ENCODE data around the gene CD244. TPM values are rescaled to one million over a fixed set of nuclear protein-coding genes. Genes with fewer than 3 reads are reported as not detected.

Gene CD244
- total and polyA plus RNA-seq, 2 experiments from 2014 or later = 0.47 to 1.2 TPM

DNA sequence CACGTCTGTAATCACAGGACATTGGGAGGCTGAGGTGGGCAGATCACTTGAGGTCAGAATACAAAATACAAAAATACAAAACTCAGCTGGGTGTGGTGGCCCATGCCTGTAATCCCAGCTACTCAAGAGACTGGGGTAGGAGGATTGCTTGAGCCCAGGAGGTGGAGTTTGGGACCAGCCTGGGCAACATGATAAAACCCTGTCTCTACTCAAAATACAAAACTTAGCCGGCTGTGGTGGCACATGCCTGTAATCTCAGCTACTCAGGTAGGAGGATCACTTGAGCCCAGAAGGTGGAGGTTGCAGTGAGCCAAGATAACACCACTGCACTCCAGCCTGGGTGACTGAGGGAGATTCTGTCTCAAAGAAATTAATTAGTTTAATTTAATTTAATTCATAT, 28.8 kb upstream of the CD244 start:
- no peak overlapping the region for H3K4me3 ChIP-seq
- no peak for TF ChIP-seq EZH2phosphoT487 (IDR thresholded peaks at IDR 0.05; ENCODE audit: low read depth, severe bottlenecking, unreplicated experiment)
- TF ChIP-seq, protein P1, sequence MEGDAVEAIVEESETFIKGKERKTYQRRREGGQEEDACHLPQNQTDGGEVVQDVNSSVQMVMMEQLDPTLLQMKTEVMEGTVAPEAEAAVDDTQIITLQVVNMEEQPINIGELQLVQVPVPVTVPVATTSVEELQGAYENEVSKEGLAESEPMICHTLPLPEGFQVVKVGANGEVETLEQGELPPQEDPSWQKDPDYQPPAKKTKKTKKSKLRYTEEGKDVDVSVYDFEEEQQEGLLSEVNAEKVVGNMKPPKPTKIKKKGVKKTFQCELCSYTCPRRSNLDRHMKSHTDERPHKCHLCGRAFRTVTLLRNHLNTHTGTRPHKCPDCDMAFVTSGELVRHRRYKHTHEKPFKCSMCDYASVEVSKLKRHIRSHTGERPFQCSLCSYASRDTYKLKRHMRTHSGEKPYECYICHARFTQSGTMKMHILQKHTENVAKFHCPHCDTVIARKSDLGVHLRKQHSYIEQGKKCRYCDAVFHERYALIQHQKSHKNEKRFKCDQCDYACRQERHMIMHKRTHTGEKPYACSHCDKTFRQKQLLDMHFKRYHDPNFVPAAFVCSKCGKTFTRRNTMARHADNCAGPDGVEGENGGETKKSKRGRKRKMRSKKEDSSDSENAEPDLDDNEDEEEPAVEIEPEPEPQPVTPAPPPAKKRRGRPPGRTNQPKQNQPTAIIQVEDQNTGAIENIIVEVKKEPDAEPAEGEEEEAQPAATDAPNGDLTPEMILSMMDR (IDR thresholded peaks at IDR 0.05; ENCODE audit: poor library complexity) = no peak
- no peaks in the 10 kb centered on the region for H3K9me3 ChIP-seq (ENCODE audit: low read depth)
- H2AFZ ChIP-seq = no peak overlapping the region
- no peaks in the 10 kb centered on the region for H3K79me2 ChIP-seq
- DNase-seq (ENCODE audit: low spot score) = no peak
- no peak overlapping the region for H3K4me2 ChIP-seq
- no peaks in the 10 kb centered on the region for H3K36me3 ChIP-seq (replicated peaks; ENCODE audit: insufficient read depth, low read depth)
- H3K4me1 ChIP-seq (ENCODE audit: insufficient read depth) = no peaks in the 10 kb centered on the region
- no peak overlapping the region for H3K27ac ChIP-seq
- WGBS (ENCODE audit: low lambda C conversion rate, missing lambda C conversion rate) = 67% methylated on average over 2 of the region's 2 CpGs
- H3K27me3 ChIP-seq = no peaks in the 10 kb centered on the region
- no peaks in the 10 kb centered on the region for H4K20me1 ChIP-seq (ENCODE audit: insufficient read depth, poor library complexity, severe bottlenecking)
- no peaks in the 10 kb centered on the region for H3K9me2 ChIP-seq (replicated peaks; ENCODE audit: insufficient read depth)

DNA sequence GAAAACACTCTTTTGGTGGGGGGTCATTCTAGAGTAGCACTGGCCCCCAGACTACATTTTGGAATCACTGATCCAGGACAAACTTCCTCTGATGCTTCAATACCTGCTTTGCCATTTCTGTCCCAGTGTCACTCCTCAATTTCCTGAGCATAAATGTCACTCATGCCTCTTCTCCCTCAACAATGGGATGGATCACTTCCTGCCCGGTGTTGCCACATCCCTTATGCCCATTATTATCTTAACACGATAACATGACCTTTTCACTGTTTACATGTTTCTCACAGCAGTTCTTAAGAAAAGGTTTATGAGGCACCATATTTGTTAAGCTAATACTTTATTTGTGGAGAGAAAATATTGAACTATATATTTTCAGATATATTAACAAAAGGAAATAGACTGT, 26.2 kb upstream of the CD244 start:
- TF ChIP-seq EZH2phosphoT487 (IDR thresholded peaks at IDR 0.05; ENCODE audit: low read depth, severe bottlenecking, unreplicated experiment) (no peak), EZH2 (IDR thresholded peaks at IDR 0.05; ENCODE audit: borderline replicate concordance) (no peak)
- TF ChIP-seq, protein P1 (IDR thresholded peaks at IDR 0.05; ENCODE audit: poor library complexity) = no peak
- no peak overlapping the region for H2AFZ ChIP-seq
- no peaks in the 10 kb centered on the region for H3K27me3 ChIP-seq
- H3K27ac ChIP-seq = no peak overlapping the region
- H3K9me3 ChIP-seq (ENCODE audit: low read depth) = no peaks in the 10 kb centered on the region
- H3K4me2 ChIP-seq = no peak overlapping the region
- peaks cover 4% of the 10 kb centered on the region for H3K4me1 ChIP-seq (ENCODE audit: insufficient read depth)
- no peaks in the 10 kb centered on the region for H3K36me3 ChIP-seq (replicated peaks; ENCODE audit: insufficient read depth, low read depth)
- no peaks in the 10 kb centered on the region for H3K79me2 ChIP-seq
- WGBS (ENCODE audit: low lambda C conversion rate, missing lambda C conversion rate) = 41% methylated on average over 2 of the region's 2 CpGs
- H4K20me1 ChIP-seq (ENCODE audit: insufficient read depth, poor library complexity, severe bottlenecking) = no peaks in the 10 kb centered on the region
- no peaks in the 10 kb centered on the region for H3K9me2 ChIP-seq (replicated peaks; ENCODE audit: insufficient read depth)
- no peak for DNase-seq (ENCODE audit: low spot score)
- H3K4me3 ChIP-seq = no peak overlapping the region

DNA sequence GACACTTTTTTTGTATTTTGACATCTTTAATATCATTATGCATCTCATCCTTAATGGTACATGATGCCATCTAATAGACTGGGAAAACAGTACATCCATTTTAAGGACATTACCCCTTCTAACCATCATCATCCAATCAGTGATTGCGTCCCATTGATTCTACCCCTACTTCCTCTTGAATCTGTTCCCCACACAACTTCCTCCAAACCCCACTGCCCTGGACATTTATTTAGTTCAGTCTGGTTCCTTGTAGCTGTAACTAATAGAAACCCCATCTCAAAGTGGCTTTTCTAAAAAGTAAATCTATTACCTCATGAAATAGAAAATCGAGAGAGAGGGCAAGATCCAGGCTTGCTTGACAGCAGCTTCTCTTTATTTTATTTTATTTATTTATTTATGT, 24.4 kb upstream of the CD244 start:
- 92% methylated on average over 2 of the region's 2 CpGs for WGBS (ENCODE audit: low lambda C conversion rate, missing lambda C conversion rate)
- Histone ChIP-seq H4K20me1 (ENCODE audit: insufficient read depth, poor library complexity, severe bottlenecking) (no peaks in the 10 kb centered on the region), H3K4me3 (no peak overlapping the region), H3K4me1 (ENCODE audit: insufficient read depth) (peaks cover 6% of the 10 kb centered on the region), H3K9me2 (replicated peaks; ENCODE audit: insufficient read depth) (no peaks in the 10 kb centered on the region), H3K36me3 (replicated peaks; ENCODE audit: insufficient read depth, low read depth) (no peaks in the 10 kb centered on the region), H3K27ac (no peak overlapping the region), H3K9me3 (ENCODE audit: low read depth) (no peaks in the 10 kb centered on the region), H3K79me2 (no peaks in the 10 kb centered on the region), H3K4me2 (no peak overlapping the region), H2AFZ (no peak overlapping the region), H3K27me3 (no peaks in the 10 kb centered on the region)
- no peak for TF ChIP-seq EZH2 (IDR thresholded peaks at IDR 0.05; ENCODE audit: borderline replicate concordance)
- no peak for TF ChIP-seq EZH2phosphoT487 (IDR thresholded peaks at IDR 0.05; ENCODE audit: low read depth, severe bottlenecking, unreplicated experiment)
- TF ChIP-seq, protein P1 (IDR thresholded peaks at IDR 0.05; ENCODE audit: poor library complexity) = no peak
- no peak for DNase-seq (ENCODE audit: low spot score)

- H3K9me2 ChIP-seq (replicated peaks; ENCODE audit: insufficient read depth) = no peaks in the 10 kb centered on the region
- peaks cover 6% of the 10 kb centered on the region for H3K4me1 ChIP-seq (ENCODE audit: insufficient read depth)
- no peak within 1 kb of the TSS for H2AFZ ChIP-seq
- 77% methylated on average over 5 of the region's 5 CpGs for WGBS (ENCODE audit: low lambda C conversion rate, missing lambda C conversion rate)
- TF ChIP-seq EZH2phosphoT487 (IDR thresholded peaks at IDR 0.05; ENCODE audit: low read depth, severe bottlenecking, unreplicated experiment) (no peak), EZH2 (IDR thresholded peaks at IDR 0.05; ENCODE audit: borderline replicate concordance) (no peak)
- TF ChIP-seq, protein P1 (IDR thresholded peaks at IDR 0.05; ENCODE audit: poor library complexity) = no peak
- no peak for DNase-seq (ENCODE audit: low spot score)
- H3K4me3 ChIP-seq = no peak within 1 kb of the TSS
- H3K9me3 ChIP-seq (ENCODE audit: low read depth) = no peaks in the 10 kb centered on the region
- H3K36me3 ChIP-seq (replicated peaks; ENCODE audit: insufficient read depth, low read depth) = no peaks in the 10 kb centered on the region
- H3K27ac ChIP-seq = no peak within 1 kb of the TSS
- H3K4me2 ChIP-seq = no peak within 1 kb of the TSS
- H3K79me2 ChIP-seq = no peaks in the 10 kb centered on the region
- H4K20me1 ChIP-seq (ENCODE audit: insufficient read depth, poor library complexity, severe bottlenecking) = no peaks in the 10 kb centered on the region
- no peaks in the 10 kb centered on the region for H3K27me3 ChIP-seq
Observed at GRCh38 chr1:160885042-160885441, 22.4 kb upstream of the CD244 start, which contains the start of gene ITLN1. ITLN1 (minus strand) TSS chr1:160885180; CDS start chr1:160884877, 303 bp downstream.

All from hepatocyte (in vitro differentiated cells).